D341Med (cell line): ENCODE results near the gene EPHX1.
"Not testable (repeated sequence)": the region's sequence is repeated elsewhere in the genome, so short reads cannot be mapped to it uniquely, and the experiment has no call there.

Experiments
- DNase-seq: peaks from one replicate; pipeline ENCODE4 v3.0.0; 2012; ENCODE audit warnings: low spot score

EPHX1 gene

GRCh38 chr1:225777583-225778336 is 32.2 kb upstream of the EPHX1 start, which contains the start of gene SRP9:
TSS of gene SRP9 (plus strand) at chr1:225777826. CDS start at chr1:225777941, 115 bp downstream.
- peak; percentile 99 for DNase-seq

DNA sequence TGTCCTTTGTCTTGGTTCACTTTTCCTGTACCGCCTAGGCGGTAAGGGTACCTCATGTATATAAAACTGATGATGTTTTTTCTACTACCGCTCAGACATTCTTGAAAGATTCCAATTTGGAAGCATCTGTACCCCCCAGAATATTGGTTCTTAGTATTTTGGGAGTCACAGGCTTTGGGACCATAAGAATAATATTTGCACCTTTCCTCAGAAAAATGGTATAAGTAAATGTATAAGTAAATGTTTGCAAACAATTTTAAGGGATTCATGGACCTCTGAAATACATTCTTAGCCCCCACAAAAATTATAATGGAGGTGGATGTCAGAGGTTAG is 31.6 kb upstream of the EPHX1 start:
- DNase-seq: no peak

GRCh38 chr1:225779165-225779564 is 30.8 kb upstream of the EPHX1 start:
- DNase-seq: not testable (repeated sequence)

DNA sequence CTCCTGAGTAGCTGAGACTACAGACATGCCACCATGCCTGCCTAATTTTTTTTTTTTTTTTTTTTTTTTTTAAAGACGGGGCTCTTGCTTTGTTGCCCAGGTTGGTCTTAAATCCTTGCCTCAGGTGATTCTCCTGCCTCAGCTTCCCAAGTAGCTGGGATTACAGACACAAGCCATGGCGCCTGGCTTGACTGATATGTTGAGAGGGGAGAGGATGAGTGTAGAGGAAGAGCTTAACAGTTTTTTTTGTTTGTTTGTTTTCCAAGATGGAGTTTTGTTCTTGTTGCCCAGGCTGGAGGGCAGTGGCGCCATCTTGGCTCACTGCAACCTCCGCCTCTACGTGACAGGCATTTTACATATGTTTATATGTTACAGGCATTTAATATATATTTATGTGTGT is 29.8 kb upstream of the EPHX1 start:
- DNase-seq: no peak

- DNase-seq: no peak
Measured at GRCh38 chr1:225780630-225781029, 29.3 kb upstream of the EPHX1 start.

GRCh38 chr1:225789142-225789541 is 20.8 kb upstream of the EPHX1 start:
- not testable (repeated sequence) for DNase-seq

GRCh38 chr1:225794954-225795353 is 15.0 kb upstream of the EPHX1 start:
- no peak for DNase-seq

DNA sequence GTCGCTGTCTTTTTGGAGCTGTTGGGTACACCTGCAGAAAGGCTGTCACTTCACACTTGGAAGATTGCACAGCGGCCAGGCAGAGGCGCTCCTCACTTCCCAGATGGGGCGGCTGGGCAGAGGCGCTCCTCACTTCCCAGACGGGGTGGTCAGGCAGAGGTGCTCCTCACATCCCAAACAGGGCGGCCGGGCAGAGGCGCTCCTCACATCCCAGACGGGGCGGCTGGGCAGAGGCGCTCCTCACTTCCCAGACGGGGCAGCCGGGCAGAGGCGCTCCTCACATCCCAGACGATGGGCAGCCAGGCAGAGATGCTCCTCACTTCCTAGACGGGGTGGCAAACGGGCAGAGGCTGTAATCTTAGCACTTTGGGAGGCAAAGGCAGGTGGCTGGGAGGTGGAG is 13.8 kb upstream of the EPHX1 start:
- not testable (repeated sequence) for DNase-seq

DNA sequence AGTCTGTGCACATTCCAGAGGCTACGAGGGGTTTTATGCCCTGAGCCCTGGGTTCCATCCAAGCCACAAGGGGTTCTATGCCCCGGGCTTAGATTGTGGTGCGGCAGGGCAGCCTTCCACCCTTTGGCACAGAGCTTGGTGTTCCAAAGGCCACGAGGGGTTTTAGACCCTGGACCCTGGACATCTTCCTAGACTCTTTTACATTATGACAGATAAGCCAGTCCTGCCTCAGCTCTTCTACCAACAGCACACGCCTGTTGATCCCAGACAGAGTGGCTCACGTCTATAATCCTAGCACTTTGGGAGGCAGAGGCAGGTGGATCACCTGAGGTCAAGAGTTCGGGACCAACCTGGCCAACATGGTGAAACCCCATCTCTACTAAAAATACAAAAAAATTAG is 8.8 kb upstream of the EPHX1 start:
- DNase-seq: not testable (repeated sequence)

DNA sequence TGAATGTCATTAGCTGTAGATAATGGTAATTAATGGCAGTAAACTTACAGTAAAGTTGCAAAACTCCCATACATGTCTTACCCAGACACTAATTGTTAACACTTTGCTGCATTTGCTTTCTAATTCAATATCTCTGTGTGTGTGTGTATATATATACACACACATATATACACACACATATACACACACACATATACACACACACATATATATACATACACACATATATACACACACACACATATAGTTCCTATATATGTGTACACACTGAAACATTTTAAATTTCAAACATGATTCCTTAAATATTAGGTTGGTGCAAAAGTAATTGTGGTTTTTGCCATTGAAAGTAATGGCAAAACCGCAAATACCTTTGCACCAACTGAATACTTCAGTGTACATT is 3.7 kb upstream of the EPHX1 start:
- DNase-seq: no peak

GRCh38 chr1:225806736-225807135 is 3.2 kb upstream of the EPHX1 start:
- DNase-seq: not testable (repeated sequence)

DNA sequence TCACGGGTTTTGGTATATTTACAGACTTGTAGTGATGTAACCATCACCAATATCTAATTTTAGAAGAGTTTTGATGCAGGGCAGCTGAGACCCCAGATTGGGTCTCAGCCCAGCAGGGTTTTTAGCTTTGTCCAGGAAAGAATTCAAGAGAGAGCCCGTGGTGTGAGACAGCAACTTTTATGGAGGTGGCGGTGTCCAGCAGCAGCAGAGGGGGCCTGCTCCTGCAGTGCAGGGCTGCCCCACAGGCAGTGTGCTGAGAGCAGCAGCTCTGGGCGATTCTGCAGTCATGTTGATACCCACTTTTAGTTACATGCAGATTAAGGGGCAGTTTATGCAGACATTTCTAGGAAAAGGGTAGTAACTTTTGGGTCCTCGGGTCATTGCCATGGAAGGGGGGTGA is 1.8 kb upstream of the EPHX1 start:
- DNase-seq: no peak

DNA sequence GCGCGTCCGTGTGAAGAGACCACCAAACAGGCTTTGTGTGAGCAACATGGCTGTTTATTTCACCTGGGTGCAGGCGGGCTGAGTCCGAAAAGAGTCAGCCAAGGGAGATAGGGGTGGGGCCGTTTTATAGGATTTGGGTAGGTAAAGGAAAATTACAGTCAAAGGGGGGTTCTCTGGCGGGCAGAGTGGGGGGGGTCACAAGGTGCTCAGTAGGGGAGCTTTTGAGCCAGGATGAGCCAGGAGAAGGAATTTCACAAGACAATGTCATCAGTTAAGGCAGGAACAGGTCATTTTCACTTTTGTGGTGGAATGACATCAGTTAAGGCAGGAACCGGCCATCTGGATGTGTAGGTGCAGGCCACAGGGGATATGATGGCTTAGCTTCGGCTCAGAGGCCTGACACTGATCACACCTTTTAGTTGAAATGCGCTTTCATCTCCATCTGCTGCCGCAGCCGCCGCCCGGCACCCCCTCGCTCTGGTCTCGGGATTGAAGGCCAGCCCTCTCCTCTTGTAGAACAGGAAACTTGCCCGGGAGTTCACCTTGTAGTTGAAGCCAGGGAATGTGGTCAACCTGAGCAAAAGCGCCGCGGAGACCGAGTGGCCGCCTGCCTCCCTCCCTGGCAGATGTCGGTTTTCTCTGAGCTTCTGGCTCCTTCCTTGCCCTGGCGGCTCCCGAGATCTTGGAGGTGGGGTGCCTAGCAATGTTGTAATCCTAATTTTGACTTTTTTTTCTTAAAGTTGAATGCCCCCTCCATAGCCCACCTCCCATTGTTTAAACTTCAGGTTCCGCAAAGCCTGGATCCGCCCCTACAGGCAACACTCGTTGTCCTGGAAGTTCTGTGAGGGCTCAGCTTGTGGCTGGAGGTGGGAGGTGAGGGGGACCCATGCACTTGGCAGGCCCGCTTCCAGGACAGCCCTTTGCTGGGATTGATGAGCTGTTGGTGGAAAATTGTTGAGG is 935 bp downstream of the EPHX1 start:
- DNase-seq: peak; percentile 76

DNA sequence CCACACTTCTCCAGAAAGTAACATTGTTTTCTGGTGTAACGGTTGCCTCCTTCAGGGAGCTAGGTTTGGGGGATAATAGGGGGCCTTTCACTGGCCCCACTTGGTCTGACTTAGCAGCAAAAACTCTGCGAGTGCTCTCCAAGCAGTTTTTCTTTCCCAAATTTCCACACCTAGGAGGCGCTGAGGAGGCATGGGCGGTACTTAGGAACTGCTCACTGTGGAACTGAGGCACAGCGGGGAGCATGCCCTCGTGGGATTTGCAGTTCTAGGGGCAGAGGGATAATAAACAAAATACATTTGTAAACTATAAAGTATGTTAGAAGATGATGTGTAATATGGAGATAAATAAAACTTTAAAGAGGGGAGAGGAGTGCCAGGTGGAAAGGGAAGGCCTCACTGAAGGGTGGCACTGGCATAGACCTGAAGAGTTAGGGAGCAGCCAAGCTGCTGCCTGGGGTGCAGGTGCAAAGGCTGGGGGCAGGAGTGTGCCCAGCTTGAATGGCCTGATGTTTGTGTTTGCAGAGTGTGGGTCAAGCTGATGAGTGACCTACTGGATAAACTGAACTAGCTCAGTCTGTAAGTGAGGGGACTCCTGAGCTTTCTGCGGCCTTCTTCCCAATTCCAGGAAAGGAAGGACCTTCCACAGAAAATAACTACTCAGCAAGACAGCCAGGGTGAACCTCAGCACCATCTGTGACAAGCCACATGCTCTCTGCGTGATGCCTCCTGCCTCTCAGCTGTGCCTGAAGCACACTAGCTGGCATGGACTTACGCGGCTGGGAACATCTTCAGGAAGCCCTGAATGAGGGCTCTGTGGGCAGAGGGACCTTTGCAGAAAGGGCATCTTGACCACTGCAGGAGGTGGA is 1.9 kb downstream of the EPHX1 start:
- no peak for DNase-seq

GRCh38 chr1:225812488-225813213 is 2.7 kb downstream of the EPHX1 start:
- DNase-seq: no peak

DNA sequence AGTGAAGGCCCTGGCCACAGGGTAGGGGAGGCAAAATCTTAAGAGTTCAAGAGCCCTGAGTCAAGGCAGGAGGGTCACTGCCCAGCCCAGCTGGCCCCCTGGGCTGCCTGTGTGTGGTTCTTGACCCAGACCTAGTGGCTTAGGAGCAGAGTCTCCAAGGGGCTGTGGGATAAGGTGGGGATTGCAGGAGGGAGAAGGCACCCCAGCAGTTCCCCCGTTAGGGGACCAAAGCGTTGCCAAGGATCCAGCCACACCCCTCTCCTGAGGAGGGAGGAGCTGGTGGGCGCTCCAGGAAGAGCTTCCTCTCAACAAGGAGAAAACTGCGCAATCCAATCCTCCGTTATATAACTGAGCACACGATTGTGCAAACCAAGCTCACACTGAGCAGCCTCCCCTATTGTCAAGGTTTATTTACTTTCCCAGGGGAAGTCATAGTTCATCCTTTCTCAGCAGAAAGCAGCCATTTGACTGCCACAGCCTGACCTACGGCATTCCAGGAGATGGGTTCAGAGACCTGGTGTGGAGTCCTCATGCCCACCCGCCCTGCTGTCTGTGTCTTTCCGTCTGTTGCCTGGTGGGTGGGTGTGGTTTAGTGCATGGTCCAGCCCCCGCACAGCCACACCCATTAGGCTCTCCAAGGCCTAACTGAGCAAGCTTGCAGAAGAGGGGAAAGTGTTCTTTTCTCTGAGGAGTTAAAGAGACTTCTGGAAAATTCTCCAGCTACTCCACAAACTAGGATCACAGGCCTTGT is 3.5 kb downstream of the EPHX1 start:
- no peak for DNase-seq

DNA sequence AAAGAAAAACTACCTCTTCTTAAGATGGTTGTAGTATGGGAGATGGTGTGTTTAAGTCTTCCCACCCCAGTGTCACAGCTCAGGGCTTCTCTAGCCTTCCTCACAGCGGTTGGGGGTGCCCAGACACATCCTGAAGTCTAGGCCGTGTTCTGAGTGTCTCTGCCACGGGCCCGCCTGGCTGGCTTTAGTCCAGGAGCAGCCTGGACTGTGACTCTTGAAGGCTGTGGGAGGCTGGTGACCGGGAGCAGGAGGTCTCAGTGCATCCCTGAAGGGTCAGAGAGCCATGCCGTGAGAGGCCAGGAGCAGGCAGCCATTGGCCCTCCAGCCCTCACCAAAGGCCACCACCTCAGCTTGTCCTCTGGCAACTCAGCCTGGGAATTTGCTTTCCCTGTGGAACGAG is 4.5 kb downstream of the EPHX1 start:
- DNase-seq: no peak

GRCh38 chr1:225815090-225815489 is 5.2 kb downstream of the EPHX1 start:
- not testable (repeated sequence) for DNase-seq

- no peak for DNase-seq
Measured at GRCh38 chr1:225815526-225816178, 5.7 kb downstream of the EPHX1 start.
